Naive B cell (primary cell): ENCODE results near the gene CNNM2. TPM values are rescaled to one million over a fixed set of nuclear protein-coding genes. Genes with fewer than 3 reads are reported as not detected.

Source experiments
- ATAC-seq, 2 donors: fragments of 150-1000 bp; cut with Tn5 transposase; 2 replicates each; pipeline ENCODE4 v1.10.0; 2021; ENCODE audit warnings: low read depth in 2 of 2, mild to moderate bottlenecking in 2 of 2, moderate library complexity in 2 of 2
- DNase-seq: peaks from one replicate; pipeline ENCODE4 v3.0.0; 2022
- H3K27ac Mint-ChIP-seq, 6 donors: one replicate each; pipeline ENCODE4 v1.8.0; 2020 to 2022; ENCODE audit warnings: mild to moderate bottlenecking in 6 of 6, mixed read lengths in 6 of 6, moderate library complexity in 5 of 6, inconsistent platforms in 2 of 6
- H3K27me3 Mint-ChIP-seq, 3 donors: one replicate each; pipeline ENCODE4 v1.8.0; 2021 to 2022; ENCODE audit warnings: mixed read lengths in 3 of 3, mild to moderate bottlenecking in 1 of 3
- H3K36me3 Mint-ChIP-seq, 2 donors: one replicate each; pipeline ENCODE4 v1.8.0; 2020 to 2022; ENCODE audit warnings: mixed read lengths in 2 of 2, inconsistent platforms in 1 of 2, mild to moderate bottlenecking in 1 of 2
- H3K4me1 Mint-ChIP-seq, 3 donors: one replicate each; pipeline ENCODE4 v1.8.0; 2020 to 2022; ENCODE audit warnings: mixed read lengths in 3 of 3, inconsistent platforms in 1 of 3, mild to moderate bottlenecking in 1 of 3, moderate library complexity in 1 of 3
- H3K4me3 Mint-ChIP-seq, 8 donors: one replicate each; pipeline ENCODE4 v1.8.0; 2020 to 2022; ENCODE audit warnings: mild to moderate bottlenecking in 8 of 8, mixed read lengths in 8 of 8, moderate library complexity in 8 of 8, inconsistent platforms in 2 of 8
- H3K9me3 Mint-ChIP-seq, 7 donors: one replicate each; pipeline ENCODE4 v1.8.0; 2020 to 2022; ENCODE audit warnings: mixed read lengths in 7 of 7, mild to moderate bottlenecking in 5 of 7, inconsistent platforms in 2 of 7, moderate library complexity in 1 of 7
- polyA plus RNA-seq, 6 donors: library from polyadenylated mRNA; unstranded; fragments of 300-500 nt; fragmentation: Illumina TruSeq; gene quantifications; one replicate each; pipeline ENCODE4 v1.2.3, GENCODE V29; 2021; ENCODE audit warnings: low read depth in 6 of 6

CNNM2 gene
- polyA plus RNA-seq = 1 to 10 TPM; 4.4 to 7.5 (median 6.0) TPM

DNA sequence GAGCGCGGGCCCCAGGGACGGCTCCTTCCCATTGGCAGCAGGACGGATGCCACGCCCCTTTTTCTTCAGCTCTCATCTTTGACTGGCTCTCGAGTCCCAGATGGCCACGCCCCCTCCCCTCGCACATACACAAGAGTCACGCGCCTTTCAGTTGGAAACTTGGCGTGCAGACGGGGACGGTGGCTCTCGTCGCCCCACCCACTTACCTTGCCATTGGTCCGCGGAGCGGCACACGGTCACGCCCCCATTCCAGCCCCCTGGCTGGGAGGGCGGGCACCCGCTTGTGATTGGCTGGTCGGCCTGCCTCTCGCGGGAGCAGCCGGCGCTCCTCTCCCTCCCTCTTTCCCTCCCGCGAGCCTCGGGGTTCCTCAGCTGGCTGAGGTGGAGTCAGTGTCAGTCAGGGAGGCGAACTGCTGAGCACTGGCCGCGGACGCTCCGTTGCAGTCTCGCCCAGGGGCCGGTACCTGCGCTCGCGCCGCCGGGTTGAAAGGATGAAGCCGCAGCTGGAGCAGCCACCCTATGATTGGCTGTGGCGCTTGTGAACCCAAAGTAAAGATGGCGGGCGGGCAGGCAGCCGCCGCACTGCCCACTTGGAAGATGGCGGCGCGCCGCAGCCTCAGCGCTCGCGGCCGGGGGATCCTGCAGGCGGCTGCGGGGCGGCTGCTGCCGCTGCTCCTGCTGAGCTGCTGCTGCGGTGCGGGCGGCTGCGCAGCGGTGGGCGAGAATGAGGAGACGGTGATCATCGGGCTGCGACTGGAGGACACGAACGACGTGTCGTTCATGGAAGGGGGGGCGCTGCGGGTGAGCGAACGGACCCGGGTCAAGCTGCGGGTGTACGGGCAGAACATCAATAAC is at the start of gene CNNM2:
CNNM2 (plus strand) TSS at position 333 of the 855 bp plus-strand sequence; CDS start at position 520, 187 bp downstream.
- DNase-seq = peak; percentile 99
- Mint-ChIP-seq H3K27me3 (peaks cover 12 to 20% (median 17%) of the 10 kb centered on the region in 3 donors), H3K36me3 (no peaks in the 10 kb centered on the region), H3K27ac (peak within 1 kb of the TSS; percentile 93 to 99 (median 98)), H3K4me1 (peaks cover 39 to 55% (median 49%) of the 10 kb centered on the region in 3 donors), H3K9me3 (peaks cover 0 to 1% (median 0%) of the 10 kb centered on the region in 7 donors), H3K4me3 (peak within 1 kb of the TSS; percentile 92 to 99 (median 97))
- peak; percentile 82 to 83 for ATAC-seq

GRCh38 chr10:102868911-102869257 is 49.2 kb upstream of the CNNM2 start:
- Mint-ChIP-seq H3K27me3 (peaks cover 16 to 41% (median 25%) of the 10 kb centered on the region in 3 donors), H3K36me3 (peaks cover 7 to 11% of the 10 kb centered on the region in 2 donors), H3K4me3 (peak overlapping the region in 7 of 8 donors; percentile 18 to 87 (median 59)), H3K4me1 (peaks cover 8 to 15% (median 14%) of the 10 kb centered on the region in 3 donors), H3K27ac (peak overlapping the region in 2 of 6 donors; percentile 30 to 50), H3K9me3 (peaks cover 0 to 3% (median 0%) of the 10 kb centered on the region in 7 donors)
- DNase-seq (no peak), ATAC-seq (no peak)

DNA sequence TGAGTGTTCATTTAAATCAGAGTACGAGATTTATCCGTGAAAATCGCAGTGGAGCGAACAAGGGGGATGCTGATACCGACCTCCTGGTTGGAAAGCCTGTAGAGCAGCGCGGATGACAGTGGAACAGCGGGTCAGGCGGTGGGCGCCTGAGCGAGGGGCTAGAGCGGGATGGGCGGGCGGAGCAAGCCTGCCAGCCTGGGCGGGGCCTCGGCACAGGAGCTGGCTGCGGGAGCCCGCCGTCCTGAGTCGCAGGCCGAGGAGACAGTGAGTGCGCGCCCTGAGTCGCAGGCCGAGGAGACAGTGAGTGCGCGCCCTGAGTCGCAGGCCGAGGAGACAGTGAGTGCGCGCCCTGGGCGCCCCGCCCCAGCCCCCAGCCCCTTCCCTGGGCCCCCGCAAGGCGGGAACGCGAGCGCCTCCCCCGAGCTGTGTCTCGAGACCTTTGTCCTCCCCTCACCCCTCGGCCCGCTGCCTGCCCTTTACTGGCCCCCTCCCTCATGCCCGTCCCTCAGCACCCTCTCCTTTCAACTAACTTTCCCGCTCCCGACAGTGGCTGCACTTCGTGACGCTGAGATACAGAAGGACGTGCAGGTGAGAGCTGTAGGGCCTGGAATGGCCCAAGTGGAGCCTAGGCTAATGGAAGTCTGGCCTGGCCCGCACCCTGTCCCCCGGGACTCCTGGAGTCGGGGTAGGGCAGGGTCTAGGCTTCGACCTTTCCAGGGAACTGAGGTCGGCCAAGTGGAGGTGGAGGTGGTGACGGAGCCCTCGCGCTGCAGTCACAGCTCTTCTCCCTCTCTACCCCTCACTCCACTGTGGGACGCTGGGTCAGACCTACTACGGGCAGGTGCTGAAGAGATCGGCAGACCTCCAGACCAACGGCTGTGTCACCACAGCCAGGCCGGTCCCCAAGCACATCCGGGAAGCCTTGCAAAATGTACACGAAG is 48.6 kb upstream of the CNNM2 start, which contains the start of gene AS3MT:
AS3MT (plus strand) TSS at position 213 of the 941 bp plus-strand sequence; CDS start at position 336, 123 bp downstream.
- peak within 1 kb of the TSS in 7 of 8 donors; percentile 56 to 88 (median 72) for H3K4me3 Mint-ChIP-seq
- H3K4me1 Mint-ChIP-seq = peaks cover 8 to 15% (median 14%) of the 10 kb centered on the region in 3 donors
- peak; percentile 51 to 65 for ATAC-seq
- DNase-seq = no peak
- H3K9me3 Mint-ChIP-seq = peaks cover 0 to 3% (median 0%) of the 10 kb centered on the region in 7 donors
- H3K36me3 Mint-ChIP-seq = peaks cover 7% of the 10 kb centered on the region in 2 donors
- H3K27me3 Mint-ChIP-seq = peaks cover 16 to 41% (median 25%) of the 10 kb centered on the region in 3 donors
- H3K27ac Mint-ChIP-seq = peak within 1 kb of the TSS in 4 of 6 donors; percentile 20 to 50 (median 38)

DNA sequence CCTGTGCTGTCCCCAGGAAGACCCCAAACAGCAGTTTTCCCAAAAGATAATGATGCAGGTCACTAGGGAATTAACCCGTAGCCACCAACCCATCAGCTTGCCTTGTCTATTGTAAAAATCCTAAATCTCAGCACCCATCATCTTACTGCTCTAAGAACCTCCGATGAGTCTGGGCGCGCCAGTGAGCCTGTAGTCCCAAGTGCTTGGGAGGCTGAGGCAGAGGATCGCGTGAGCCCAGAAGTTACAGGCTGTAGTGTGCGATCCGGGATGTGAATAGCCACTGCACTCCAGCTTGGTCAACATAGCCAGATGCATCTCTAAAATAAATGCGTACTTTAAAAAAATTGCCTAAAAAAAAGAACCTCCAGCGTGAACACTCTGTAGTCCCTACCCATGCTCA is 47.9 kb upstream of the CNNM2 start:
- Mint-ChIP-seq H3K4me1 (peaks cover 8 to 15% (median 14%) of the 10 kb centered on the region in 3 donors), H3K27ac (peak overlapping the region in 1 of 6 donors; percentile 20), H3K4me3 (peak overlapping the region in 7 of 8 donors; percentile 49 to 70 (median 63)), H3K27me3 (peaks cover 16 to 41% (median 25%) of the 10 kb centered on the region in 3 donors), H3K36me3 (peaks cover 7% of the 10 kb centered on the region in 2 donors), H3K9me3 (peaks cover 0 to 3% (median 0%) of the 10 kb centered on the region in 7 donors)
- no peak for DNase-seq
- no peak for ATAC-seq

GRCh38 chr10:102872163-102872562 is 45.9 kb upstream of the CNNM2 start:
- H3K36me3 Mint-ChIP-seq = peaks cover 7% of the 10 kb centered on the region in 2 donors
- no peak overlapping the region for H3K4me3 Mint-ChIP-seq
- H3K27ac Mint-ChIP-seq = peak overlapping the region in 1 of 6 donors; percentile 53
- H3K9me3 Mint-ChIP-seq = peaks cover 0 to 3% (median 0%) of the 10 kb centered on the region in 7 donors
- peaks cover 8 to 15% (median 14%) of the 10 kb centered on the region in 3 donors for H3K4me1 Mint-ChIP-seq
- H3K27me3 Mint-ChIP-seq = peaks cover 16 to 41% (median 25%) of the 10 kb centered on the region in 3 donors
- DNase-seq (no peak), ATAC-seq (no peak)

- no peak for ATAC-seq
- H3K9me3 Mint-ChIP-seq = no peaks in the 10 kb centered on the region
- H3K4me1 Mint-ChIP-seq = no peaks in the 10 kb centered on the region
These were observed 41.3 kb upstream of the CNNM2 start for GRCh38 chr10:102876747-102877153.

DNA sequence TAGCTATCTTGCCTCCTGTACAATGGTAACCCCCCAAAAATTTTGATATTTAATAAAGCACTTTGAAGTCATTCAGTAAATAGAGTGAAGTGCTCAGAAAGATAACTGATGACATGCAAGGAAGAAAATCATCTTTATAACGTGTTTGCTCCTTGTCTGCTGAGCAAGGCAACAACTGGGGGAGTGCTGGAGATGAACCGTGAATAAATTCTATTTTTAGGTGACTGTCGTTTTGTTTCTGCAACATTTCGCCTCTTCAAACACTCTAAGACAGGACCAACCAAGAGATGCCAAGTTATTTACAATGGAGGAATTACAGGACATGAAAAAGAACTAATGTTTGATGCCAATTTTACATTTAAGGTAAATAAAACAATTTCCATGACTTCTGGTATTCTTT is 39.5 kb upstream of the CNNM2 start:
- no peaks in the 10 kb centered on the region for H3K4me1 Mint-ChIP-seq

More at GRCh38 chr10:102876747-102877153, 41.3 kb upstream of the CNNM2 start:
- H3K4me3 Mint-ChIP-seq = no peak overlapping the region
- H3K27me3 Mint-ChIP-seq = peaks cover 0 to 17% (median 0%) of the 10 kb centered on the region in 3 donors
- H3K36me3 Mint-ChIP-seq = no peaks in the 10 kb centered on the region
- no peak overlapping the region for H3K27ac Mint-ChIP-seq
- no peak for DNase-seq

DNA sequence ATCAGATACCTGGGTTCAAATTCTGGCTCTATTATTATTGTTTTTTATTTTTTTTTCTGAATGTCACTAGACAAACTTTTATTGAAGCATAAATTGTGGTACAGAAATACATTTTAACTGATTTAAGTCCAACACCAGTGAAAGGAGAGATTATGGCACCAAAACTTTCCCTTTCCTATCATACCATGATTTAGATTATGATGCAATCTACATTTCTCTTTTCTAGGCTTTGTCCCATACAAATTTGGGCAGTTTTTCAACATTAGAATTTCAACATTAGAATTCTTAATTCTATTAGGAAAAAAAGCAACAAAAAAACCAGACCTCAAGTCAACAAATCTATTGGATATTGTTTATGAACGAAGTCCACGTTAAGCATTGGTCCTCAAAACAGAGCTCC is 37.8 kb upstream of the CNNM2 start:
- DNase-seq = no peak
- Mint-ChIP-seq H3K9me3 (no peaks in the 10 kb centered on the region), H3K27me3 (no peaks in the 10 kb centered on the region), H3K36me3 (no peaks in the 10 kb centered on the region), H3K4me3 (no peak overlapping the region), H3K4me1 (no peaks in the 10 kb centered on the region), H3K27ac (no peak overlapping the region)
- no peak for ATAC-seq

More for the DNA sequence above, 39.5 kb upstream of the CNNM2 start:
- Mint-ChIP-seq H3K9me3 (no peaks in the 10 kb centered on the region), H3K27me3 (no peaks in the 10 kb centered on the region), H3K27ac (no peak overlapping the region), H3K4me3 (no peak overlapping the region), H3K36me3 (no peaks in the 10 kb centered on the region)
- ATAC-seq = no peak
- DNase-seq = no peak

- H3K4me1 Mint-ChIP-seq = no peaks in the 10 kb centered on the region
- H3K36me3 Mint-ChIP-seq = peaks cover 6 to 8% of the 10 kb centered on the region in 2 donors
- no peaks in the 10 kb centered on the region for H3K27me3 Mint-ChIP-seq
- H3K9me3 Mint-ChIP-seq = peaks cover 0 to 3% (median 0%) of the 10 kb centered on the region in 7 donors
- DNase-seq (no peak), ATAC-seq (no peak)
- H3K27ac Mint-ChIP-seq = no peak overlapping the region
- no peak overlapping the region for H3K4me3 Mint-ChIP-seq
These were observed 30.0 kb upstream of the CNNM2 start for GRCh38 chr10:102888048-102888447.

GRCh38 chr10:102894466-102895213 is 23.5 kb upstream of the CNNM2 start:
- Mint-ChIP-seq H3K4me3 (no peak overlapping the region), H3K4me1 (no peaks in the 10 kb centered on the region), H3K27ac (no peak overlapping the region), H3K9me3 (no peaks in the 10 kb centered on the region), H3K27me3 (no peaks in the 10 kb centered on the region), H3K36me3 (peaks cover 0 to 6% of the 10 kb centered on the region in 2 donors)
- no peak for DNase-seq
- no peak for ATAC-seq

DNA sequence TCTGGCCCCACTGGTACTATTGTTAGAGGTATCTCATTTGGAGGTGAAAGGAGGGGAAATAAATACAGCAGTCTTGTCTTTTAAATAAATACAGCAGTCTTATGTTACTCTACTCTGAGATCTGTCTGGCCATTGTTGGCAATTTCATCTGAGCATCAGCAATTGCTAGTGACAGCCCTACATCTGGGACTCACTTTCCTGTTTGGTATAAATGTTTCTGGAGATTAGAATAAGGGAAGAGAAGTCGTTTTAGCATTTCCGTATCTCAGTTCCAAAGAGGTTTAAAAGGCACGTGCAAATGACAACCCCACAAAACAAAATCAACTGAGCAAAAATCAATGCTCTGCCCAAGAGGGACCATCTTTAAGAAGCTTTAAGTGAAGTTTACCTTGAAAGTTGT is 18.1 kb upstream of the CNNM2 start:
- H3K27ac Mint-ChIP-seq = no peak overlapping the region
- H3K36me3 Mint-ChIP-seq = no peaks in the 10 kb centered on the region
- H3K27me3 Mint-ChIP-seq = no peaks in the 10 kb centered on the region
- H3K4me1 Mint-ChIP-seq = no peaks in the 10 kb centered on the region
- DNase-seq = no peak
- H3K4me3 Mint-ChIP-seq = no peak overlapping the region
- H3K9me3 Mint-ChIP-seq = no peaks in the 10 kb centered on the region
- ATAC-seq = no peak

DNA sequence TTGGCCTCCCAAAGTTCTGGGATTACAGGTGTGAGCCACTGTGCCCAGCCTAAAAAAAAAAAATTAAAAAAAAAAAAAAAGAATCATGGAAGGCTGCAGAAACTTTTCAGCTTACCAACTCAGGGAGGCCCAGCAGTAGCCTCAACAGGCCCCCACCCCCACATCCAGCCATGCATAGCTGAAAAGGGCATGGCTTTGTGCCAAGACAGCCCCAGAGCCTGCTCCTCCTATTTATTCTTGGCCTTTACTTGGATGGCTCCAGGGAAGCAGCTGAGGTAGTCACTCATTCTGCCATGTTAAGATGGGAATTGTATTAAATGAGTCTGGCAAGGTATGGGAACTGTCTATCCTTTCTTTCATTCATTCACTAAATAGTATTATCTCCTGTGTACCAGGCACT is 13.7 kb upstream of the CNNM2 start:
- no peak for DNase-seq
- peak overlapping the region in 1 of 6 donors; percentile 33 for H3K27ac Mint-ChIP-seq
- no peaks in the 10 kb centered on the region for H3K27me3 Mint-ChIP-seq
- H3K4me1 Mint-ChIP-seq = no peaks in the 10 kb centered on the region
- no peaks in the 10 kb centered on the region for H3K36me3 Mint-ChIP-seq
- no peak overlapping the region for H3K4me3 Mint-ChIP-seq
- ATAC-seq = no peak
- no peaks in the 10 kb centered on the region for H3K9me3 Mint-ChIP-seq
